PFSK-1 (cell line): Measurements from ENCODE around the gene CREB3.

Source experiments
- POLR2AphosphoS5 ChIP-seq: IDR thresholded peaks from 2 replicates; pipeline ENCODE4 v1.6.1; 2012; ENCODE audit warnings: low read depth, mild to moderate bottlenecking, control low read depth, low read length, moderate library complexity
- REST ChIP-seq, 2 experiments: IDR thresholded peaks; 2 replicates each; pipeline versions ENCODE4 v1.6.1 to v1.8.0; 2011 to 2012; ENCODE audit warnings: low read depth in 2 of 2, low read length in 2 of 2, control low read depth in 1 of 2, inconsistent platforms in 1 of 2, mild to moderate bottlenecking in 1 of 2, moderate library complexity in 1 of 2; ENCODE audit not compliant: insufficient read depth in 1 of 2
- TAF1 ChIP-seq: IDR thresholded peaks from 2 replicates; pipeline ENCODE4 v1.6.1; 2012; ENCODE audit warnings: low read length, control low read depth, borderline replicate concordance; ENCODE audit not compliant: insufficient read depth

- TF ChIP-seq TAF1 (no peak), POLR2AphosphoS5 (no peak), REST (IDR thresholded peaks at IDR 0.05; ENCODE audit: insufficient read depth in 1 of 2, low read depth in 2 of 2, low read length in 2 of 2) (no peak)
These were observed 2.6 kb upstream of the CREB3 start for GRCh38 chr9:35729700-35730485.
